GM19328 (cell line): ENCODE data around the gene TTLL3.
"Not testable (repeated sequence)": the region's sequence is repeated elsewhere in the genome, so short reads cannot be mapped to it uniquely, and the experiment has no call there.

Source experiments
- ATAC-seq: cut with Tn5 transposase; IDR thresholded peaks from one replicate; pipeline ENCODE4 v1.9.1; 2021; ENCODE audit warnings: mild to moderate bottlenecking, moderate library complexity; ENCODE audit not compliant: unreplicated experiment

The TTLL3 gene

DNA sequence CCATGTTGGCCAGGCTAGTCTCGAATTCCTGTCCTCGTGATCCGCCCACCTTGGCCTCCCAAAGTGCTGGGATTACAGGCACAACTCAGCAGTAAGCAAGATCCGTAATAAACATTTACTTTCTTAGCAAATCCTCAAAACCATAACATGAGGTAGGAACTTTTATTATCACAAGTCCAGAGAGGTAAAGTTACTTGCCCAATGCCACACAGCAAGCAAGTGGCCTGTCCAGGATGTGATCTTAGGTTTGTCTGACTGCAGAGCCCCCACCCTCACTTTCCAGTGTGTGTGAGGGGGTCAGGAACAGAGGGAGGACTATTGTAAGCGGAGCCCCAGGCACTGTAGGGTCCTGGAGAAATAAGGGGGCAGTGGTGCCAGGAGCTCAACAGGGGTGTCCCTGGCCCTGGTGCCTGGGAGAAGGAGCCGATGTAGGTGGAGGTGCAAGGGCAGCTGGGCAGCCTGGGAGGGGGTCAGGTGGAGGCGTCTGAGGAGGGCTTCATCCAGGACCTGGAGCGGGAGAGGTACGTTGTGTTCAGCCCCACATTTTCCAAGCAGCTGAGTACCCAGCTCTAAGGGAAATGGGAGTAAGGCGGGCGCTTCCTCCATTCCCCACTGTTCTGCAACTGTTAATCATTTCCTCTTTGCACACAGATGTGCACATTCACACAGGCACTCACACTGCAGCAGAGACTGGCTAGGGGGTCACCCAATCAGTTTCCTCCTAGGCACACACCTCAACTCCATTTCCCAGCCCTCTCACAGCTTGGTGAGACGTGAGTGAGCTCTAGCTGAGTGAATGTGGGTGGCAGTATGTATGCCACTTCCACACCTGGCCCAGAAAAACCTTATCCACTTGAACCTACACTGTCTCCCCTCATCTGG lies 27.9 kb downstream of the TTLL3 start:
- no peak for ATAC-seq

- no peak for ATAC-seq
These were observed 28.8 kb downstream of the TTLL3 start for GRCh38 chr3:9838856-9839255.

- ATAC-seq: no peak
These were observed 31.0 kb downstream of the TTLL3 start for GRCh38 chr3:9841015-9841414.

GRCh38 chr3:9843715-9844438 lies 33.8 kb downstream of the TTLL3 start, which contains the start of gene RPUSD3:
Gene RPUSD3, minus strand, starts transcription at chr3:9844008. Its CDS starts 18 bp downstream, at chr3:9843990.
- ATAC-seq: peak; percentile 97

GRCh38 chr3:9846231-9846630 lies 36.2 kb downstream of the TTLL3 start:
- ATAC-seq: no peak

GRCh38 chr3:9846931-9847488 lies 36.9 kb downstream of the TTLL3 start:
- ATAC-seq: no peak

DNA sequence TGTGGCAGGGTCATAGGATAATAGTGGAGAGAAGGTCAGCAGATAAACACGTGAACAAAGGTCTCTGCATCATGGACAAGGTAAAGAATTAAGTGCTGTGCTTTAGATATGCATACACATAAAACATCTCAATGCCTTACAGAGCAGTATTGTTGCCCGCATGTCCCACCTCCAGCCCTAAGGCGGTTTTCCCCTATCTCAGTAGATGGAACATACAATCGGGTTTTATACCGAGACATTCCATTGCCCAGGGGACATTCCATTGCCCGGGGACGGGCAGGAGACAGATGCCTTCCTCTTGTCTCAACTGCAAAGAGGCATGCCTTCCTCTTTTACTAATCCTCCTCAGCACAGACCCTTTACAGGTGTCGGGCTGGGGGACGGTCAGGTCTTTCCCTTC lies 37.8 kb downstream of the TTLL3 start:
- not testable (repeated sequence) for ATAC-seq

DNA sequence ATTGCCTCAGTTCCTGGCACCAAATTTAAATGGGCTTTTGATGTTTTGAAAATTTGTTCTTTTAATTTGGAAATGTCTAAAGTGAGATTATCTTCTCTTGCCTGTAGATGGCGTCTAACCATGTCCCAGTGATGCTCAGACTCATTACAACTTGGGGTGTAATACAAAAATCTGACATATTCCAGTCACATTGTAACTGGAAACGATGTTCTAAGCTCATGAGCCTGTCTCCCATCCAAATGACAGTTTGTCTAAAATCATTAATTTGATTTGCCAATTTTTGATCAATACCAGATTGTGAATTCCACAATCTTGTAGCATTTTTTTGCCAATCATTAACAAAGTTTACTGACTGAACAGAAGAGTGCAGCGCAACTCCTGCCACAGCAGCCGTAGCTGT lies 38.8 kb downstream of the TTLL3 start:
- ATAC-seq: not testable (repeated sequence)

- not testable (repeated sequence) for ATAC-seq
These were observed 41.3 kb downstream of the TTLL3 start for GRCh38 chr3:9851383-9851782.

- not testable (repeated sequence) for ATAC-seq
These were observed 41.9 kb downstream of the TTLL3 start for GRCh38 chr3:9851926-9852325.

DNA sequence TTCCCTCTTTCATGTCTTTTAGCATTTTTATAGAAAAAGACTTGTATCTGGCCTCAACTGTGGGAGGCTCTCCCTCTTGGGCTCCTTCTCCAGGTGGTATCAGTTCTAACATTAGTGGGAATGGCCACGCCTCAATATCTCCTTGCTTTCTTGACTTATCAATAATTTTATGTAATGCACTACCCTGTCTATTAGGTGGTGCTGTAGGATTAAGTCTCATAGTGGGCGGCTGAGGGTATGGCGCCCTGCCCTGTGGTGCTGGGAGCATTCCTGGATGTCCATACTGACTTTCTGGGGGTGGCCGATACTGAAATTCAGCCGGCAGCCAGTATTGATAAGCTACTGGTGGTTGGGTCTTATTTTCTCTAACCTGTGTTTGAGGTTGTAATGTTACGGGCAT lies 42.5 kb downstream of the TTLL3 start:
- no peak for ATAC-seq

DNA sequence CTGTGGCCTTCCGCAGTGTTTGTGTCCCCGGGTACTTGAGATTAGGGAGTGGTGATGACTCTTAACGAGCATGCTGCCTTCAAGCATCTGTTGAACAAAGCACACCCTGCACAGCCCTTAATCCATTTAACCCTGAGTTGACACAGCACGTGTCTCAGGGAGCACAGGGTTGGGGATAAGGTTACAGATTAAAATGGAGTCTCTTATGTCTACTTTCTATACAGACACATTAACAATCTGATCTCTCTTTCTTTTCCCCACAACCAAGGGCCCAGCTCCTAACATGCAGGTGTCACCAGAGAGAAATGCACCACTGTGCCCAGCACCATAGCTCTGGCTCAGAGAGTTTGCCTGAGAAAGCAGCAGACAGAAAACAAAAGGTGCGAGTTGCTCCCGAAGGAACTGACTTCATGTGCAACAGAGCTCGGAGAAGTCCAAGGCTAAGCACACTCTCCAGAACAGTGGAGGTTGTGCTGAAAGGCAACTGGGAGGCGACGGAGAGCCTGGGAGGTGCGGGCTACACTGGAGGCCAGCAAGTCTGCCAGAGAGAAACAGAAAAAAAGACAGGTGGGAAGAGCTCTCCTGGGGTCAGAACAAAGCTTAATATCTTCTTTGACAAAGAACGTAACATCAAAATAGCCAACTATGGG lies 44.4 kb downstream of the TTLL3 start:
- not testable (repeated sequence) for ATAC-seq

DNA sequence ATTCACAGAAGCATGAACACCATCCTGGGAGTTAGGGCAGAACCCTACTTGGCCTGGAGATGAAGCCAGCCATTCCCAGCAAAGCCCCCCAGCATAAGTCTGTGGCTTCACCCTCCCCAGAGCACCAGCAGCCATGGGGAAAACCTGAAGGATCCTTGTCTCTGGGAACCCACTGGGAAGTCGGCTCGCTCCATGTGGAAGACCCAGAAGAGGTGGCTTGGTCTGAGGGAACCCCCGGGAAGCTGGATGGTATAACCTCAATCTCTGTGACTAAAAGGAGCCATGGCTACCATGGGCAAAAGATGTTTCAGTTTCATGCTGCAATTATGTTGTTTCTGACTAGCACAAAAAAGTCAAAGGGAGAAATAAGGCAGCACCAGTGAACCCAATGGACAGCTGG lies 45.5 kb downstream of the TTLL3 start:
- ATAC-seq: no peak

- ATAC-seq: no peak
These were observed 49.5 kb downstream of the TTLL3 start for GRCh38 chr3:9859530-9860025.

DNA sequence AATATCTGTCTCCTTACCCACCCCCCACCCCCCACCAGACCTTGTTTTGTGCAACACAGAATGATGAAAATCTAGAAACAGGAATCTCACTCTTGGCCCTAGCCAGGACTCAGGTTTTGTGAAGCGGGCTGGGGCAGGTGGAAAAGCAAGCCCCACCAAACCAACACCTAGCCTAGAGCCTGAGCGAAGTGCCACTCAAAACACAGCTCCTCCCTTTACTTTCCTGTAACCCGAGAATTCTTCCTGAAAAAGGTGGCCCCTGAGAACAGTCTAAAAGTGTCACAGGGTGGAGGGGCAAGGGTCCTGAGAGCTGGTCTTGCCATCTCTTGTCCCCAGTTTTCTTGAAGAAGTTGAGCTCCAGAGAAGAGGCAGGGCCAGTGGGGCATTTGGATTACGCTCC lies 51.1 kb downstream of the TTLL3 start:
- no peak for ATAC-seq

GRCh38 chr3:9861626-9862130 lies 51.6 kb downstream of the TTLL3 start:
- ATAC-seq: no peak

DNA sequence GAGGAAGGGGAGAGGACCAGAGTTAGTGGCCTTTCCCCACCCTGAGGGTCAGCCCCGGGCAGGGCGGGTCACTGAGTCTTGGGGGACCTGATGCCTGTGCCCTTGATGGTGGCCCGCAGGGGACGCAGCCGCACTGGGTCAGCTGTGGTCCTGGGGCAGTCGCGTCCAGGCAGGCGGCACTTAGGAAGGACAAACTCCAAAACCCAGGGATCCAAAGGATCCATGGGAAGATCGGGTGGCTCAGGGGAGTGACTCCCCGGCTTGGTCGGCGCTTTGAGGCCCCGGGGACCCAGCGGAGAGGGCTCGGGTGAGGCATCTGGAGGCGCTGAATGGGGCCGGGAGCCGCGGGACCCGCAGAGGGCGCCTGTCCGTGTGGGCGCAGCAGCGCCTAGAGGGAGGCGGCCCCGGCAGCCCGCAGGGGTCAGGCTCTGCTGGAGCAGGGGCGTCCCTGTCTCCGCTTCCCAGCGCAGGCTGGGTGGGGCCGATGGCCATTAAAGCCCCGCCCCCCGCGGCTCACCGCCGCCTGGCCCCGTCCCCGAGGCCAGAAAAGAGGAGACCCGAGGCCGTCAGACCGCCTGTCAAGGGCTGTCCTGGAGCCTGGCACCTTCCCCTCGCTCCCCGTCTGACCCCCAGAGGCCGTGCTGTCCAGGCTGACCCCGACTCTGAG lies 52.5 kb downstream of the TTLL3 start:
- ATAC-seq: no peak

DNA sequence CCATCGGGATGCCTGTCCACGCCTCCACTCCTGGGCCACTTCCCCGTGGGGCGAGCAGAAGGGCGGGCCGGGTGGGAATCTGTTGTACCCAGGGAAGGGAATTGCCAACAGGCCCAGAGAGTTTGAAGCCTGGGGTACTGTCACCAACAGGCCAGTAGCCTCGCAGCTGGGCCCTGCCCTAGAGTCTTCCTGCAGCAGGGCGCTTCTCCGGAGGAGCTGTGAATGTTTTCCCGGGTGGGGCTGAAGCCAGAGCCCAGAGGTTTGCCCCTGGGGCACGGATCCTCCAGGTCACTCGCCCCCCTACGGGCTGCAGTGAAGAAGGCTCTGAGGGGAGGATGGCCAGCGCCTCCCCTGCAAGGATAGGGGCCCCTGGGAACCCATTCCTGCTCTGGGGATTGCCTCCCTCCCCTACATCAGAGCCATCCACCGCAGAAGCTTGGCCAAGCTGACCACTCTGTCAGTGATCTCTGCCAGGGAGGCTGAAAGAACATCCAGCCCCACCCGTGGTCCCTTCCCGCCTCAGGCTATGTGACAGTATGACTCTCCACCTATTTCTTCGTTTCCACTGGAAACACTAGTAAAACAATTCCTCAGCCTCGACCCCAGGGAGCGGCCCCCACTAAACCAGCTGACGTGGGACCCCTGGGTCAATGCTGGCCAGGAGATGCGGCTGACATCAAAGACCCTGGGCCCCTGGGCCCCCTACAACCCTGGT lies 53.2 kb downstream of the TTLL3 start:
- no peak for ATAC-seq

GRCh38 chr3:9864200-9864927 lies 54.3 kb downstream of the TTLL3 start:
- no peak for ATAC-seq
